ENCODE data around the gene ACAA2.
"Not testable (repeated sequence)": the region's sequence is repeated elsewhere in the genome, so short reads cannot be mapped to it uniquely, and the experiment has no call there.

Gene ACAA2

DNA sequence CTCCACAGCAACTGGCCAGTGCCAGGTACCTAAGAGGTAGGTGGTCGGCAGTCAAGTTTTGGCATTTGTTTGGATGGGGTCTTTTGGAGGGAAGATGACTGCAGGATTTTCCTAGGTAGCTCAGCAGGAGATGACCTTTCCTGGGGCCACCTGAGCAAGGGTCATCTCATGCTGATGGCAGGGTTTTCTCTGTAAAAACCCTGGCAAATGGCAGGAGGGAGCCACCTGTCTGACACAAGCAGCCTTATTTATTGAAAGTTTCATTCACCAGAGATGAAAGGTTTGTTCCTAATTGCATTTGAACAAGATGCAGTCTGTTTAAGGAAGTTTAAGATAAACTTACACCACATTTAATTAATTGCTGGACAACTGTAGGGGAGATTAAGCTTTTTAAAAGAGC is 31.6 kb upstream of the ACAA2 start:
- no peak for DNase-seq (ENCODE audit: low read depth, low spot score)

DNA sequence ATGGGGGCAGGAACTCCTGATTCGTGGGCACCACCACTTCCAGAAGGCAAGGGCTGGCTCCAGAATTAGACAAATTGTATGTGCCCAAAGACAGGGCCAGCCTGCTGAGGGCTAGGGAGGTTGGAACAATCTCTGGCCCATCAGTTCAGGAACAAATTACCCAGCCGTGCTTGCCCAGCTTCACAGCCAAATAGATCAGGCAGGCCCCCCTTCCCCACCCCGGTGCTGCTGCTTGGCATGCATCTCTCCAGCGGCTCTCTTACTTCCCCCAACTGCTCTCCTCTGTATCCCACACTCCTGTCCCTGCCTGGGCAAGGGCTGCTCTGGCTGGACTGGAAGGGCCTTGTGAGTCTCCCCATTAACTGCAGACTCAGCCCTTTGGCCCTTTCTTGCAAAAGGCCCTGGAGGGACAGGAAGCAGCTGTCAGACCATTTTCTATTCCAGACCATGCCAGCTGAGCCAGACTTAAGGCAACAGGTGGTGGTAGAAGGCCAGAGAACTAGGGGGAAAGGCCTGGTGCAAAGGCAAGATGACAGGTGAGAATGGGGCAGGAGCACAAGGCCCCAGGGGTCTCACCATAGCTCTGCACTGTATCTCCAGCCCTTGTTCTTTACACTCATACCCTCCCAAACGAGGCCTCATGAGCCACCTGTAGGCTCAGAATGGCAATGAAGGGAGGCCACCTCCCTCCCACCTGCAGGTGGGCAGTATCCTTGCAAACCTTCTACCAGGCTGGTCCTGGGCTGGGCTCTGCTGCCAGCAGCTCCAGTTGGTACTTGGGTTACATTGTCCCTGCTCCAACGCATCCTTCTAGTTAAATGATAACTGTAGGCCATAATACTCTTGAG is 30.7 kb upstream of the ACAA2 start:
- DNase-seq (ENCODE audit: low read depth, low spot score): no peak

DNA sequence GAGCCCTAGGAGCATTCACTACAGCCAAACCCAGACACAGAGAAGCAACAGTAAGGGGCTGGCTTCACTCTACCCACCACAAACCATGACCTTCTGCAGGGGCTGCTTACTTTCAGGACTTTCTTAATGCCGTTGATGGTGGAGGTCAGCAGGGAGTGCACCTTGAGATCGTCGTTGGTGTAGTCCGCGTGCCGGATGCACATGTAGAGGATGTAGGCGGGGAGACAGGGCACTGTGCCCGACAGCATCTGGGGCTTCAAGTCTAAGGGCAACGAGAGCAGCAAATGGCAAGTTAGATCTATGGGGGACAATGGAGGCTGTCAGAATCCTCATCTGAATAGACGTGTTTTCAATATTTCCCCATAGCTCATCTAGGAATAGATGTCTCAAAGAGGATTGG is 29.8 kb upstream of the ACAA2 start:
- DNase-seq (ENCODE audit: low read depth, low spot score): no peak

DNA sequence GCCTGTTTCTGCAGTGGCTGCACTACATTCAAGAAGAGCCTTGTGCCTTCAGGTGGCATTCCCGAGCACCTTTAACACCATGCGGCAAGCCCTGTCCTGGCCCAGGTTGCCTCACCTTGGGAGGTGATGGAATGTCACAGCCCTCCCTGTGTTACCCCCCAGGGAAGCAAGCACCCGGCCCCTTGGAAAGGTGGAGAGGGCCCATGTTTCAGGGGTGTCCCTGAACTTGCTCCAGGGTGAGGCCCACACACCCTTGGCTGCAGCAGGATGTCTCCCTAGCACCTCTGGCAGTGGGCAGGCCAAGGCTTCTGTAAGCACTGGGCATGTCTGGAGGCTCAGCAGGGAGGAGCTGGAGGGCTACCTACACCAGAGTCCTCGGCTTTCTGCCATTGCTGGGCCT is 29.3 kb upstream of the ACAA2 start:
- DNase-seq (ENCODE audit: low read depth, low spot score): no peak

DNA sequence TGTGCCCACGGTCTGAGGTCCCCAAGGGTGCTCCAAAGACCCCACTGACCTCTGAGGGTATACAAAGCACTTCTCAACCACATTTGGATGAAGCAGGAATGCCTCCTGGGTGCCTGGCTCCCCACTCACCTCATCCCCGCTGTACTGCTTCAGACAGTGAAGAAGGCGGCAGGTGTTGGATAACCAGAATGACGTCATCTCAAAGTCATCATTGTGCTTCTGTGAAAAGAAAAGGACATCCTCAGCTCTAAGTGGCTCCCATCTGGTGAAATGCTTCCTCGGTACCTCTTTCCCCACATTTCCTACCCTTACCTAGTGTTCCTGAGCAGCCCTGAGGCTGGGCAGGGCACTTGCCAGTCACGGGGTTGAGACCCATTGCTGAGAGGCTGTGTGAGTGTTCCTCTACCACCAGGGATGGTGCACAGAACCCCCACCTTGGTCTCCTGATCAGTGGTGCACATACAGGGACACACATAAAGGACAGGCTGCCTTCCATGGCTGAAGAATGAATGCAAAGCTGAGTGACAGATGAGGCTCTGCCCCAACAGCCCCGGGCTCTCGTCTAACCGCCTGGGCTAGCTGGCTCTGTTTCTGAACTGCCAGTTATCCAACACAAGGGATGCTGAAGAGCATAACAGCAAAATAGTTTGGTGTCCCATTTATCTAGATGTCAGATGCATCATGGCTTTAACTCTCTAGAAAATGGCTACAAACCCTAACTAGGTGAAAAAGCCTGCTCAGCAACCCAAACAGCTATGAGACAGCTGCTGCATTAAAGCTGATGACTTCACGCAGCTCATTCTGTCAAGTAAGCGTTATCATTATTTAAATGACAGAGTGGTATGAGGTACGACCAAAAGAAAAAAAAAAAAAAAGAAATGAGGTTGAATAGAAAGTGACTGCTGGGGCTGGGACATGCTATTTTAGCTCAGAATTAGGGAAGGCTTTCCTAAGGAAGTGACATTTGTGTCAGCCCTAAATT is 28.2 kb upstream of the ACAA2 start:
- no peak for DNase-seq (ENCODE audit: low read depth, low spot score)

DNA sequence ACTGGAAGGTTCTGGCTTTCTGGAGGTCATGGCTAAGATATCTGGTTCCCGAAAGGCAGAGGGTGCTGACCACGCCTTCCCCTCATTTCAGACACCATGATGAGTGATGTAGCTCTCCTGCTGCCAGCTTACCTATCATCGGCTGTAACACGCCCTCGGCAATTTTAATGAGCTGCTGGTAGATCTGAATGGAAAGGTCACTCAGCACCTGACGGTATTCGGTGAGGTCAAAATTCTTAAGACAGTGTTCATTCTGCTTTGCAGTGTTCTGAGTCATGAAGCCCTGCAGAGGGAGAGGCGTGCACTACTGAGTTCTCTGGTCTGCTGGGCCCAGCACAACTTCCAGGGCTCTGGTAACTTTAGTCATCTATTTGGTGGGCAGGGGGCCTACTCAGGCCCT is 25.7 kb upstream of the ACAA2 start:
- DNase-seq (ENCODE audit: low read depth, low spot score): no peak

DNA sequence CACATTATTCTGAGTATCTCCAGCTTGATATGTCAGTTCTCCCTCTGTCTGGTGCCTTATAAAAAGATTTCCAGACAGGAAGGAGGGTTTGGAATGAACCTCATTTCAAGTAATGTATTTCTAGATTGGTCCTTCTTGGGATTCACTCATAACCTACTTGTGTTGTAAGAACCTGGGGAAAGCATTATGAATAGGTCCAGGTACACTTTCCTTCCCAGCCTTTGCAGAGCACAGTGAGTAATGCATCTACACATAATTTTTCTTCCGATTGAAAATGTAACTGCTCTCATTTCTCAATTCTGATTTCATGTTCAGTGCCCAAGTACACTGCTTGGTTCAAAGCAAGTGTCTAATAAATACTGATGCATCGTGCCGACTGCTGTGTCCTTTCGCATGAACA is 25.0 kb upstream of the ACAA2 start:
- DNase-seq (ENCODE audit: low read depth, low spot score): no peak

DNA sequence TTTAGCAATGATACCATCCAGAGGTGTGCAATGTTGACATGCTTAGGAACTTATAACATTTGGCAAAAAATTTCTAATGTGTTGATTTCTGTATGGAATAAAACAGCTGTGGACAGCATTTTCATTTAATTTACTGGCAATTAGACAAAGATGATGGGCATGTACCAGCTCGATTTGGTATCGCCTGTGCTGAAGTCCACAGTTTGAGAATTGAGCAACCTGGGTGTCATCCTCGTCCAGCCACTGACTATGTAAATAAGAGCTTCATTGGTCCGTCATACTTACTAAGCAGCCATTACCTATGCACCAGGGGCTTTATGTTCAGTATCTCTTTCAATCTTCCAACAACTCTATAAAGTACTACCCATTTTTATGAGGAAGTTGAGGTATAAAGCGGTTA is 24.6 kb upstream of the ACAA2 start:
- no peak for DNase-seq (ENCODE audit: low read depth, low spot score)

DNA sequence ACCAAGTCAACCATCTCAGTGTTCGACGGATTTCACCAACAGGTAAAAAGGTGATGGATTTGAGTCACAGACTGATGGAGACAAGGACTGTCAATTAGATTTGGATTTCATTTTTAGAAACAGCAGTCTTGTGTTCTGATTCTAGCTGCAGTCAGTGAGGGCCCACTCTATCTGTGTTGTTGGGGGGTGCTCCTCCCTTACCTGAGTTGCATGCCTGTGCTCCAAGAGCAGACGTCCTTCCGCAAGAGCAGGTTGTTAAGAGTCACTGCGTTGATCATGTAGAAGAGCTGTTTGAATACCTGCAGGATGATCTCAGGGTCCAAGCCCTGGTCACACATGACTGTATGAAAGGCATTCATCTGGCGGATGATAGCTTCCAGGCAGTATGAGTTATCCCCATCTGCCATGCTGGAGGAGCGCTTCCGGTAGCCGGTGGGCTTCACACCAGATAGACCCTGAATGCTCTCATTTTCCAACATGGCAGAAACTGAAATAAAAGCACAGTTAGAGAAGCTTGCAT is 24.0 kb upstream of the ACAA2 start:
- DNase-seq (ENCODE audit: low read depth, low spot score): not testable (repeated sequence)

DNA sequence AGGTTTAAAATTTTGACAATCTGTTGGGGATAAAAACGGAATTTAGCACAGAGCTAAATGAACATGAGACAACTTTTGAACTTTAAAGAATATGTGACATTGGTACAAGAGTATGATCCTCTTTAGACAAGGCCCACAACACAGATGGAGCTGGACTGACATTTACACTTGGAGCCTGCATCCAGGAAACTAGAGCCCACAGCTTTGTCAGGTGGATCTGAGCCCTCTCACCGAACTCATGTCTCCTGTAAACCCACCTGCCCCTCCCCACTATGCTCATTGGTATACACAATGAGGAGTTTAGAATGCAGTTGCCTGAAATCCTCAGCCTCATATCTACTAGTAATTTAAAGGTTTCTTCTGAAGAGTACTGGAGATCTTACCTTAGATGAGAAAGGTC is 22.1 kb upstream of the ACAA2 start:
- no peak for DNase-seq (ENCODE audit: low read depth, low spot score)

DNA sequence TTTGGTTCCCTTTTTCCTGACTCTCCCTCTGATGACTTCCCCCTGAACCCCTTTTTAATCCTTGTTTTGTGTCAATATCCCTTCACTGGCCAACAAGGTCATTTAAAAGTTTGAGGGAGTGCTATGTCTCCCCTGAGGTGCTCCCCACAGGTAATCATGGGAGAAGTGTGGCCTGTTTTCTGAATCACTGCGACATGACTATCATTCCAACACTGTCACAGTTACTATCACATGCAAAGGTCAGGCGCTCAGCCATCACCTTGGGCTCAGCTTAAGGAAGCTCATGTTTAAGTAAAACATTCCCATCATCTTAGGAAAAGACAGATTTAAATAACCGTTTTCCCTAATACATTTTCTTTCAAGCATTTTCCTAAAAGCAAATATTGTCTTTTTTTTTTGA is 20.9 kb upstream of the ACAA2 start:
- DNase-seq (ENCODE audit: low read depth, low spot score): no peak

DNA sequence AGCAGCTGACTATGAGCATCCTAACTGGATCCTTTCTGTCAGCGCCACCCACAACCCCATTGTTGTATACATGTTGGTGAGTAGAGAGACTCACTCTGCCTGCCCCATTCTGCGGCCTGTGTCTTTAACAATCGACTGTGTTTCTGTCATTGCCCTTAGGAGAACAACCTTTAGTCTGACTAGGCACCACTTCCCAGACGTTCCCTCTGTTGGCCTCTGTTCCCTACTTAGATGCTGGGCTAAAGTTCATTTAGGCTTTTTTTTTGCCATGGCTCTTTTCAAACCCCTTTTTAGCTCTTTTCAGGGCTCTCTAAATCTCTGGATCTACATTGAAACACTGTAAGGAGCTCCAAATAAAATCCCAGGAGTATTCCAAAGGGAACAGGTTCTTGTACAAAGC is 20.5 kb upstream of the ACAA2 start:
- DNase-seq (ENCODE audit: low read depth, low spot score): no peak

DNA sequence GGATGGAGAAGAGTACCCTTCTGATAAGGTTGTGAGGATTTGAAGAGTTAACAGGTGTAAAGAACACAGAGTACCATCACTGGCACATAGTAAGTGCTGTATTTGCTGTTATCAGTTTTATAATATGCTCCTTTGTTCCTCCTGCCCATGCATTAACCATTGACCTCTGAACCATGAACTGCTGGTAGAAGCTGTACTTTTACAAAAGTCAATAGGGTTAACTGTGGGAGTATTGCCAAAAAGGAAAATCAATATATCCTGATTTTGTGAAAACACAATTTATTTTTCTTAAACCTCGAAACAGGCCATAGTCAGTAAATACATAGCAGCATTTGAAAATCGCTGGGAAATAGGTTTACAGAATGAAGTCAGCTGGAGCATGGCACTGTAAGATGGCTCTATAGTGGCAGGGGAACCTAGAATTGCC is 18.9 kb upstream of the ACAA2 start:
- DNase-seq (ENCODE audit: low read depth, low spot score): no peak

DNA sequence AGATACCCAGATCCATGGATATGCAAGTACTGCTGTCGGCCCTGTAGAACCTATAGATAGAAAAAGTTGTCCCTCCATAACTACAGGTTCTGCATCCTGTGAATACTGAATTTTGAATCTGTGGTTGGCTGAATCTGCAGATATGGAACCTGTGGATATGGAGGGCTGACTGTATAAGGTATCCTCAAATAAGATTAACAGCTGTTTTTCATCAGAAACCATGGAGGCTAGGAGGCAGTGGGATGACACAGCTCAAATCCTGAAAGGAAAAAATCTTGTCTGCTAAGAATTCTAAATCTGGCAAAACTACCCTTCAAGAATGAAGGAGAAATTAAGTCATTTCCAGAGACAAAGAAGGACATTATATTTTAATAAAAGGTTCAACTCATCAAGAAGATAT is 14.7 kb upstream of the ACAA2 start:
- no peak for DNase-seq (ENCODE audit: low read depth, low spot score)

DNA sequence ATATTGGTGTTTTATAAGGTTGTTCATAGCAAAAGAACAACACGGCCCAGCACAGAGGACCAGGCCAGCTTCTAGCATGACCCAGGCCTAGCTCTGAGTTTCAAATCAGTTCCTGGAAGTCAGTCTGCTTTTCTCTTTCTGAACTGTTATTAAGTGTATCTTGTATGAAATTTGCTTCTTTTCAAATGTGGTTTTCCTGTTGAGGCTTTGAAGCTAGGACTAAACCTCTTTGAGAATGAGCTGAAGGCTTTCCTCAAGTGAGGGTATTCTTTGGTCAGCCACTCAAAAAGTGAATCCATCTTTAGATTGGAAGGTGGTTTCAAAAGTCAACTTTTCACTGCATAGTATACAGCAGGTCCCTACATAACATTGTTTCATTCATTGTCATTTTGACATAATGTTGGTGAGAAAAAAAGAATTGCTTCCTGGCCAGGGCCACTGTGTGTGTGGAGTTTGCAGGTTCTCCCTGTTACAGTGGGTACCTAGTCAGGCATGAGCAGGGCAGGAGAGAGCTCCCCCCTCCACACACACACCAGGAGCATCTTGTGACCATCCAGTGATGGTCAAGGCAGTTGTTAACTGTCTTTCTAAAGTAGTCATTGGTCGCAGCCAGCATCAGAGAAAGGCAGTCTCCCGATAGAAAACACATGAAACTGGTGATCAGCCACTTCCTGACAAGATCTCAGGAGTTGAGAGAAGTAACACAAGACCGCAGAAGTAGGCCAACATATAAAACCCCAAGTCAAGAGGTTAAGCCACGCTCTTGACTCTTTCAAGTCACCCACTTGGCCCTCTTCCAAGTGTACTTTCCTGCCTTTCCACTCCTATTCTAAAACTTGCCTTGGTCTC is 6.7 kb upstream of the ACAA2 start:
- DNase-seq (ENCODE audit: low read depth, low spot score): no peak

DNA sequence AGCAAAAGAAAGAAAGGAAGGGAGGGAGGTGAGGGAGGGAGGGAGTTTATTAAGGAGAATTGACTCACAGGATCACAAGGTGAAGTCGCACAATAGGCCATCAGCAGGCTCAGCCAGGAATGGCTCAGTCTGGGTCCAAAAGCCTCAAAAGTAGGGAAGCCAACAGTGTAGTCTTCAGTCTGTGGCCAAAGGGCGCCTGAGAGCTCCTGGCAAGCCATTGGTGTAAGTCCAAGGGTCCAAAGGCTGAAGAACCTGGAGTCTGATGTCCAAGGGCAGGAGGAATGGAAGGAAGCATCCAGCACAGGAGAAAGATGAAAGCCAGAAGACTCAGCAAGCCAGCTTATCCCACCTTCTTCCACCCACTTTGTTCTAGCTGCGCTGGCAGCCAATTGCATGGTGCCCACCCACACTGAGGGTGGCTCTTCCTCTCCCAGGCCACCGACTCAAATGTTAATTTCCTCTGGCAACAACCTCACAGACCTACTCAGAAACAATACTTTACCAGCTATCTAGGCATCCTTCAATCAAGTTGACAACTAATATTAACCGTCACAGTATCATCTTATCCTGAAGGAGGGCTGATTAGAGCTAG is 5.8 kb upstream of the ACAA2 start:
- DNase-seq (ENCODE audit: low read depth, low spot score): no peak

DNA sequence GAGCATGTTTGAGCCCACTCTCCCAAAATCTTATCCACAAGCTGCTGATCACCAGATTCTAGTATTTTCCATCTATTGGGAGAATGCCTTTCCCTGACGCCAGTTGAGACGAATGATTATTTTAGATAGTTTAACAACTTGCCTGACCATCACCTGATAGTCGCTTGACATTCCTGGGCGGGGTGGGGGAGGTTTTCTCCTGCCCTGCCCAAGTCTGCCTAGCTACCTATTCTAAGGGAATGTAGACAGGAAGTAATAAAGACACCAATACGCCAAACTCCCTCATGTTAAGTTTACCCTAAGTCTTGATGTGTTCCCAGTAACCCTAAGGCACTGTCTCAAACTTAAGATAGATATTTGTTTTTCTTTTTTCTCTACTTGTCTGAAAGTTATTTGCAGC is 4.6 kb upstream of the ACAA2 start:
- no peak for DNase-seq (ENCODE audit: low read depth, low spot score)

DNA sequence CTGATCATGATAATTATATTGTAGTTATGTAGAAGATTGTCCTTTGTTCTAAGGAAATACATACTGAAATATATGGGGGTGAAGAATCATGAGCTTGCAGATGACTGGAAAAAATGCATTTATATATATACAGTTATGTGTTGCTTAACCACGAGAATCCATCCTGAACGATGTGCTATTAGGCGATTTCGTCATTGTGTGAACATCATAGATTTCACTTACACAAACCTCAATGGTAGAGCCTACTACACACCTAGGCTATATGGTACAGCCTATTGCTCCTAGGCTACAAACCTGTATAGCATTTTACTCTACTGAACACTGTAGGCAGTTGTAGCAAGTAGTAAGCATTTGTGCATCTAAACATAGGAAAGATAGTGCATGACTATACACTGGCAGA is 2.6 kb upstream of the ACAA2 start:
- no peak for DNase-seq (ENCODE audit: low read depth, low spot score)

DNA sequence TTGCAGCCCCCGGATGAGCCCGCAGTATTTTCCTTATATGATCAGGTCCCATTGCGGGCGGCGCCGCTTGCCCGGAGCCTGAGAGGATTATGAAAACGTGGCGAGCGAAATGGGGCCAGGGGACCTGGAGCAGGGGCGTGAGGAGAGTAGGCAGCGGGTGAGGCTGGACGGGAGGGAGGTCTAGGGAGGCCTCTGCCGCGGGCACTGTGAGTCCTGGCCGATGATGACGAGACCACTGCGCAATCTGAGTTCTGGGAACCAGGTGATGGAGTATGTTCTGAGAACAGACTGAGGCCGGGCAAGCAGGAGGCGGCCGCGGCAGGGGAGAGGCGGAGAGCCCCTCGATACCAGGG is 790 bp upstream of the ACAA2 start:
- no peak for DNase-seq (ENCODE audit: low read depth, low spot score)

DNA sequence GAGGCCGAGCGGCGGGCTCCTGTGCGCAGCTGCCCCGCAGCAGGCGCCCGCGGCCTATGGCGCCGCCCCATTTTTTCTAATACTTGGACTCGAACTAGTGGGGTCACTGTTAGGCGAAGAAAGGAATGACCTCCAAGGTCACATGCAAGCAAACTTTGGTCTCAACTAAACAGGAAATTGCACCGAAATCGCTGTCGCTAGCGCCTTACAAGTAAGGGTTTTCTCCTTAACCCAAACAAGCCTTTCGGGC is 339 bp downstream of the ACAA2 start:
- no peak for DNase-seq (ENCODE audit: low read depth, low spot score)

DNA sequence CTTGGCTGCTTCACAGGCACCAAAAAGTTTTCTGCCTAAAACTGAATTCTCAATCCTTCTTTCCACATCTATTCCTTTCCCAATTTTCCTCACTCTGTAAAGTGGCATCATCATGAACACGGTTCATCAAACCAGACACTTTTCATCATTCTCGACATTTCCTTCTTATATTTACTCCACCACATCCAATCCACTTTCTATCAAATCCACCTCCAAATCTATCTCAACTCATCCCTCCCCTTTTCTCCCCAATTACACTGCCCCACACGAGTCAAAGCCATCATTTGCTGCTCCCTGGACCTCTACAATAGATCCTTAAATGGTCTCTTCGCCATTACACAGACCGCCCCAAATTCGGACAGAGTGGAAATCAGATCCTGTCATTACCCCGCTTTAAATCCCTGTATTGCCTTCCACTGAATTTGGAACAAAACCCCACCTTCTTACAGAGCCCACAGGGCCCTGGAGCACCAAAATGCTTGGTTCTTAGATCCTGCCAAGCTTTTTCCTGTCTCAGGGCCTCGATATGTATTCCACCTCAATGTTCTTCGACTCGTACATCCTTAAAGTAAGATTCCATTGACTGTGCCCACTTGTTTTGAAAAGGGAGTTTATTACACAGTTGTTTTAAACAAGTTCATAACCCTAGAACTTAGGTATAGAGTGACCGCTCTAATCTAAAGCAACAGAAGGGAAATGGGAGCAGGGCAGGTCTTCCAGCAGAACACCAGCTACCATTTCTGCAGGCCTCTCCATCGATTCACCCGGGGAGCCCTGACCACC is 856 bp downstream of the ACAA2 start:
- no peak for DNase-seq (ENCODE audit: low read depth, low spot score)

Data from iPS DF 19.7 (cell line).